PFSK-1 (cell line): Measurements from ENCODE around the gene ZC3H12C. TPM values are rescaled to one million over a fixed set of nuclear protein-coding genes. Genes with fewer than 3 reads are reported as not detected.

Experiments used
- FOXP2 ChIP-seq: optimal IDR thresholded peaks from 2 replicates; pipeline ENCODE3; 2011; ENCODE audit warnings: borderline replicate concordance, control low read depth, inconsistent platforms; ENCODE audit not compliant: insufficient read depth; ENCODE audit errors: extremely low read length, extremely low read depth
- POLR2AphosphoS5 ChIP-seq: IDR thresholded peaks from 2 replicates; pipeline ENCODE4 v1.6.1; 2012; ENCODE audit warnings: low read depth, mild to moderate bottlenecking, control low read depth, low read length, moderate library complexity
- REST ChIP-seq, 2 experiments: IDR thresholded peaks; 2 replicates each; pipeline versions ENCODE4 v1.6.1 to v1.8.0; 2011 to 2012; ENCODE audit warnings: low read depth in 2 of 2, low read length in 2 of 2, control low read depth in 1 of 2, inconsistent platforms in 1 of 2, mild to moderate bottlenecking in 1 of 2, moderate library complexity in 1 of 2; ENCODE audit not compliant: insufficient read depth in 1 of 2
- SIN3A ChIP-seq: IDR thresholded peaks from 2 replicates; pipeline ENCODE4 v1.6.1; 2012; ENCODE audit warnings: mild to moderate bottlenecking, low read length, moderate library complexity, borderline replicate concordance; ENCODE audit not compliant: insufficient read depth
- TAF1 ChIP-seq: IDR thresholded peaks from 2 replicates; pipeline ENCODE4 v1.6.1; 2012; ENCODE audit warnings: low read length, control low read depth, borderline replicate concordance; ENCODE audit not compliant: insufficient read depth
- polyA plus RNA-seq: library from polyadenylated mRNA; unstranded; fragments of >200 nt; gene quantifications from one replicate; pipeline ENCODE4 v1.2.1, GENCODE V29; 2012; ENCODE audit warnings: low read depth, missing spikeins; ENCODE audit not compliant: insufficient read length

The ZC3H12C gene
- 3.0 TPM for polyA plus RNA-seq

GRCh38 chr11:110092515-110093406, at the start of gene ZC3H12C:
Gene ZC3H12C, plus strand, starts transcription at chr11:110093392. Its CDS starts 20 bp downstream, at chr11:110093412.
- TF ChIP-seq REST (IDR thresholded peaks at IDR 0.05; ENCODE audit: insufficient read depth in 1 of 2, low read depth in 2 of 2, low read length in 2 of 2) (0 out of 4 replicates have a peak, but pooled peaks of 1 of the 2 experiments have one; percentile 6), POLR2AphosphoS5 (peak; percentile 68), SIN3A (no peak), FOXP2 (peak; percentile 79), TAF1 (peak; percentile 68; the same call in 1 of the 2 replicates)

GRCh38 chr11:110044226-110044968, 48.8 kb upstream of the ZC3H12C start:
- no peak for TF ChIP-seq POLR2AphosphoS5
- TF ChIP-seq REST (IDR thresholded peaks at IDR 0.05; ENCODE audit: insufficient read depth in 1 of 2, low read depth in 2 of 2, low read length in 2 of 2), result no peak
- TF ChIP-seq SIN3A, result no peak
- TF ChIP-seq FOXP2, result no peak

- no peak for TF ChIP-seq SIN3A
- no peak for TF ChIP-seq FOXP2
- TF ChIP-seq REST (IDR thresholded peaks at IDR 0.05; ENCODE audit: insufficient read depth in 1 of 2, low read depth in 2 of 2, low read length in 2 of 2), result no peak
Measured at GRCh38 chr11:110046775-110047380, 46.3 kb upstream of the ZC3H12C start.

GRCh38 chr11:110049501-110050200, 43.5 kb upstream of the ZC3H12C start:
- TF ChIP-seq FOXP2, result no peak
- TF ChIP-seq SIN3A, result no peak
- TF ChIP-seq REST (IDR thresholded peaks at IDR 0.05; ENCODE audit: insufficient read depth in 1 of 2, low read depth in 2 of 2, low read length in 2 of 2), result no peak
- no peak for TF ChIP-seq TAF1
- TF ChIP-seq POLR2AphosphoS5, result no peak
